ENCODE data around the gene CYS1. TPM values are rescaled to one million over a fixed set of nuclear protein-coding genes. Genes with fewer than 3 reads are reported as not detected.

CYS1 gene

Small RNA genes within 50 kb of the gene (small RNA-seq; reads per million reads assigned to genes)
- gene RF00568 (ENCODE audit: insufficient read depth), result not detected

Measured in mesendoderm (in vitro differentiated cells).